Central memory CD8-positive, alpha-beta T cell (primary cell): ENCODE results near the gene CHMP6.
A peak's percentile ranks its signal among the peaks of the same experiment; 100 is the strongest.

Experiments used
- ATAC-seq: fragments of 150-1000 bp; cut with Tn5 transposase; replicated peaks from 2 replicates; pipeline ENCODE4 v1.10.0; 2022; ENCODE audit warnings: mild to moderate bottlenecking, moderate FRiP score, moderate number of reproducible peaks; ENCODE audit not compliant: poor library complexity, severe bottlenecking; ENCODE audit errors: extremely low read depth
- DNase-seq, 2 donors: peaks; one replicate each; pipeline ENCODE4 v3.0.0; 2021; ENCODE audit warnings: low spot score in 2 of 2
- H3K27ac Mint-ChIP-seq: one replicate; pipeline ENCODE4 v1.8.0; 2022; ENCODE audit warnings: low read depth, mild to moderate bottlenecking, moderate library complexity, mixed read lengths
- H3K27me3 Mint-ChIP-seq: one replicate; pipeline ENCODE4 v1.8.0; 2022; ENCODE audit warnings: mixed read lengths
- H3K36me3 Mint-ChIP-seq: one replicate; pipeline ENCODE4 v1.8.0; 2022; ENCODE audit warnings: mild to moderate bottlenecking, moderate library complexity, mixed read lengths; ENCODE audit not compliant: insufficient read depth
- H3K4me1 Mint-ChIP-seq: one replicate; pipeline ENCODE4 v1.8.0; 2022; ENCODE audit warnings: mixed read lengths
- H3K4me3 Mint-ChIP-seq: one replicate; pipeline ENCODE4 v1.8.0; 2022; ENCODE audit warnings: mild to moderate bottlenecking, moderate library complexity, mixed read lengths
- H3K9me3 Mint-ChIP-seq: one replicate; pipeline ENCODE4 v1.8.0; 2022; ENCODE audit warnings: mixed read lengths

The CHMP6 gene

GRCh38 chr17:80970044-80970761, 21.4 kb upstream of the CHMP6 start:
- DNase-seq (no peak), ATAC-seq (no peak)
- Mint-ChIP-seq H3K9me3 (no peaks in the 10 kb centered on the region), H3K27me3 (peaks cover 11% of the 10 kb centered on the region), H3K36me3 (peaks cover 10% of the 10 kb centered on the region), H3K27ac (peak overlapping the region; percentile 10), H3K4me3 (no peak overlapping the region), H3K4me1 (peaks cover 6% of the 10 kb centered on the region)

GRCh38 chr17:80970762-80971703, 20.6 kb upstream of the CHMP6 start:
- no peak for DNase-seq
- H3K4me1 Mint-ChIP-seq = peaks cover 6% of the 10 kb centered on the region
- H3K27ac Mint-ChIP-seq = no peak overlapping the region
- H3K27me3 Mint-ChIP-seq = peaks cover 11% of the 10 kb centered on the region
- H3K36me3 Mint-ChIP-seq = peaks cover 8% of the 10 kb centered on the region
- ATAC-seq = no peak
- H3K9me3 Mint-ChIP-seq = no peaks in the 10 kb centered on the region
- H3K4me3 Mint-ChIP-seq = no peak overlapping the region

GRCh38 chr17:80971704-80972304, 19.8 kb upstream of the CHMP6 start:
- DNase-seq (no peak), ATAC-seq (no peak)
- H3K27me3 Mint-ChIP-seq = peaks cover 11% of the 10 kb centered on the region
- no peaks in the 10 kb centered on the region for H3K9me3 Mint-ChIP-seq
- H3K4me1 Mint-ChIP-seq = peaks cover 6% of the 10 kb centered on the region
- H3K4me3 Mint-ChIP-seq = no peak overlapping the region
- no peak overlapping the region for H3K27ac Mint-ChIP-seq
- peaks cover 6% of the 10 kb centered on the region for H3K36me3 Mint-ChIP-seq

GRCh38 chr17:80976701-80977100, 14.9 kb upstream of the CHMP6 start:
- peaks cover 26% of the 10 kb centered on the region for H3K27me3 Mint-ChIP-seq
- H3K9me3 Mint-ChIP-seq = no peaks in the 10 kb centered on the region
- peaks cover 2% of the 10 kb centered on the region for H3K36me3 Mint-ChIP-seq
- no peak for ATAC-seq
- DNase-seq = no peak
- H3K27ac Mint-ChIP-seq = no peak overlapping the region
- peaks cover 10% of the 10 kb centered on the region for H3K4me1 Mint-ChIP-seq
- H3K4me3 Mint-ChIP-seq = no peak overlapping the region

- Mint-ChIP-seq H3K27me3 (peaks cover 26% of the 10 kb centered on the region), H3K9me3 (no peaks in the 10 kb centered on the region), H3K4me3 (no peak overlapping the region), H3K27ac (no peak overlapping the region), H3K36me3 (peaks cover 2% of the 10 kb centered on the region), H3K4me1 (peaks cover 10% of the 10 kb centered on the region)
- ATAC-seq = no peak
- no peak for DNase-seq
These were observed 14.5 kb upstream of the CHMP6 start for GRCh38 chr17:80977172-80977571.

- Mint-ChIP-seq H3K27ac (no peak overlapping the region), H3K4me1 (peaks cover 10% of the 10 kb centered on the region), H3K27me3 (peaks cover 36% of the 10 kb centered on the region), H3K36me3 (peaks cover 2% of the 10 kb centered on the region), H3K4me3 (no peak overlapping the region), H3K9me3 (no peaks in the 10 kb centered on the region)
- DNase-seq = no peak
- no peak for ATAC-seq
These were observed 12.8 kb upstream of the CHMP6 start for GRCh38 chr17:80978499-80979497.

GRCh38 chr17:80979547-80980378, 11.9 kb upstream of the CHMP6 start:
- Mint-ChIP-seq H3K9me3 (no peaks in the 10 kb centered on the region), H3K4me1 (peaks cover 10% of the 10 kb centered on the region), H3K36me3 (peaks cover 2% of the 10 kb centered on the region), H3K27ac (no peak overlapping the region), H3K4me3 (no peak overlapping the region), H3K27me3 (peaks cover 28% of the 10 kb centered on the region)
- ATAC-seq (no peak), DNase-seq (no peak)

- Mint-ChIP-seq H3K9me3 (no peaks in the 10 kb centered on the region), H3K4me3 (no peak overlapping the region), H3K27me3 (peaks cover 25% of the 10 kb centered on the region)
These were observed 11.1 kb upstream of the CHMP6 start for GRCh38 chr17:80980397-80981061.

GRCh38 chr17:80981062-80981902, 10.4 kb upstream of the CHMP6 start:
- no peak overlapping the region for H3K27ac Mint-ChIP-seq
- H3K4me3 Mint-ChIP-seq = no peak overlapping the region
- peaks cover 2% of the 10 kb centered on the region for H3K36me3 Mint-ChIP-seq
- ATAC-seq (no peak), DNase-seq (no peak)
- H3K9me3 Mint-ChIP-seq = no peaks in the 10 kb centered on the region
- H3K27me3 Mint-ChIP-seq = peaks cover 25% of the 10 kb centered on the region
- H3K4me1 Mint-ChIP-seq = peaks cover 10% of the 10 kb centered on the region

More at GRCh38 chr17:80980397-80981061, 11.1 kb upstream of the CHMP6 start:
- Mint-ChIP-seq H3K4me1 (peaks cover 10% of the 10 kb centered on the region), H3K27ac (no peak overlapping the region), H3K36me3 (peaks cover 2% of the 10 kb centered on the region)
- DNase-seq (no peak), ATAC-seq (no peak)

GRCh38 chr17:80981929-80982425, 9.7 kb upstream of the CHMP6 start:
- H3K36me3 Mint-ChIP-seq = peaks cover 2% of the 10 kb centered on the region
- no peak overlapping the region for H3K27ac Mint-ChIP-seq
- H3K9me3 Mint-ChIP-seq = no peaks in the 10 kb centered on the region
- DNase-seq = no peak
- H3K27me3 Mint-ChIP-seq = peaks cover 25% of the 10 kb centered on the region
- no peak overlapping the region for H3K4me3 Mint-ChIP-seq
- ATAC-seq = no peak
- H3K4me1 Mint-ChIP-seq = peaks cover 10% of the 10 kb centered on the region
